Osteoblast (primary cell): ENCODE results near the gene RAB20. TPM values are rescaled to one million over a fixed set of nuclear protein-coding genes. Genes with fewer than 3 reads are reported as not detected.
A peak's percentile ranks its signal among the peaks of the same experiment; 100 is the strongest.

Experiments used
- DNase-seq: peaks from one replicate; pipeline ENCODE4 v3.0.0; 2011; ENCODE audit warnings: low spot score, mixed read lengths; ENCODE audit not compliant: insufficient read length; ENCODE audit errors: missing footprints
- H2AFZ ChIP-seq: 2 replicates; pipeline ENCODE4 v1.6.0; 2011; ENCODE audit warnings: mild to moderate bottlenecking, low read length
- H3K27ac ChIP-seq: 2 replicates; pipeline ENCODE4 v1.5.1; 2011; ENCODE audit warnings: mild to moderate bottlenecking, low read depth, low read length, moderate library complexity
- H3K27me3 ChIP-seq: 2 replicates; pipeline ENCODE4 v1.6.0; 2012; ENCODE audit warnings: mild to moderate bottlenecking, control low read depth, inconsistent platforms, low read length, moderate library complexity; ENCODE audit not compliant: insufficient read depth
- H3K36me3 ChIP-seq: 2 replicates; pipeline ENCODE4 v1.5.1; 2011; ENCODE audit warnings: mild to moderate bottlenecking, low read length, control low read depth, moderate library complexity; ENCODE audit not compliant: insufficient read depth
- H3K4me1 ChIP-seq: 2 replicates; pipeline ENCODE4 v1.5.1; 2011; ENCODE audit warnings: mild to moderate bottlenecking, low read length, control low read depth, moderate library complexity; ENCODE audit not compliant: insufficient read depth
- H3K4me2 ChIP-seq: 2 replicates; pipeline ENCODE4 v1.6.0; 2011; ENCODE audit warnings: mild to moderate bottlenecking, low read length; ENCODE audit not compliant: insufficient read depth
- H3K4me3 ChIP-seq: fragments of 200-600 bp; sonication (generic); 3 replicates; pipeline ENCODE4 v1.5.1; 2012; ENCODE audit warnings: mild to moderate bottlenecking, low read length, inconsistent platforms; ENCODE audit not compliant: insufficient read depth
- H3K79me2 ChIP-seq: 2 replicates; pipeline ENCODE4 v1.6.0; 2012; ENCODE audit warnings: mild to moderate bottlenecking, low read length, control low read depth, inconsistent platforms; ENCODE audit not compliant: insufficient read depth
- H3K9me3 ChIP-seq: 2 replicates; pipeline ENCODE4 v1.5.1; 2011; ENCODE audit warnings: low read depth, low read length, control low read depth
- H4K20me1 ChIP-seq: 2 replicates; pipeline ENCODE4 v1.6.0; 2012; ENCODE audit warnings: mild to moderate bottlenecking, low read length, control low read depth; ENCODE audit not compliant: insufficient read depth
- CTCF ChIP-seq: IDR thresholded peaks from 2 replicates; pipeline ENCODE4 v1.5.1; 2011; ENCODE audit warnings: mild to moderate bottlenecking, low read depth, low read length, moderate library complexity; ENCODE audit errors: extremely low read depth
- total RNA-seq: library from RNA; depleted of rRNA; stranded (reverse); fragments of >200 nt; gene quantifications from 2 replicates; pipeline ENCODE4 v1.2.3, GENCODE V29; 2012

RAB20 gene
- total RNA-seq, 1 donor = 3.6 TPM

GRCh38 chr13:110521296-110521680 lies 40.2 kb downstream of the RAB20 start:
- peak; percentile 14 for DNase-seq

GRCh38 chr13:110520431-110521295 lies 40.9 kb downstream of the RAB20 start:
- Histone ChIP-seq H3K79me2 (no peaks in the 10 kb centered on the region), H3K4me3 (no peak overlapping the region), H2AFZ (no peak overlapping the region), H3K27me3 (no peaks in the 10 kb centered on the region), H3K9me3 (no peaks in the 10 kb centered on the region), H3K27ac (peak overlapping the region; percentile 49), H3K36me3 (no peaks in the 10 kb centered on the region), H4K20me1 (peaks cover 2% of the 10 kb centered on the region), H3K4me2 (peak overlapping the region; percentile 6), H3K4me1 (peaks cover 17% of the 10 kb centered on the region)
- TF ChIP-seq CTCF = no peak
- DNase-seq = peak; percentile 94

More at GRCh38 chr13:110521296-110521680, 40.2 kb downstream of the RAB20 start:
- H2AFZ ChIP-seq = no peak overlapping the region
- H3K27me3 ChIP-seq = no peaks in the 10 kb centered on the region
- no peak overlapping the region for H3K4me3 ChIP-seq
- no peaks in the 10 kb centered on the region for H3K9me3 ChIP-seq
- no peaks in the 10 kb centered on the region for H3K79me2 ChIP-seq
- peaks cover 2% of the 10 kb centered on the region for H4K20me1 ChIP-seq
- no peak for TF ChIP-seq CTCF
- H3K36me3 ChIP-seq = no peaks in the 10 kb centered on the region
- peak overlapping the region; percentile 49 for H3K27ac ChIP-seq
- peak overlapping the region; percentile 6 for H3K4me2 ChIP-seq
- peaks cover 17% of the 10 kb centered on the region for H3K4me1 ChIP-seq

GRCh38 chr13:110519506-110519905 lies 42.0 kb downstream of the RAB20 start:
- no peaks in the 10 kb centered on the region for H3K9me3 ChIP-seq
- H3K4me2 ChIP-seq = no peak overlapping the region
- H3K27me3 ChIP-seq = no peaks in the 10 kb centered on the region
- TF ChIP-seq CTCF = no peak
- H4K20me1 ChIP-seq = peaks cover 2% of the 10 kb centered on the region
- no peak overlapping the region for H3K27ac ChIP-seq
- H3K4me3 ChIP-seq = no peak overlapping the region
- H2AFZ ChIP-seq = no peak overlapping the region
- H3K4me1 ChIP-seq = peaks cover 17% of the 10 kb centered on the region
- no peaks in the 10 kb centered on the region for H3K79me2 ChIP-seq
- peak; percentile 84 for DNase-seq
- H3K36me3 ChIP-seq = peaks cover 7% of the 10 kb centered on the region

- DNase-seq = peak; percentile 41
- Histone ChIP-seq H3K27me3 (no peaks in the 10 kb centered on the region), H3K9me3 (no peaks in the 10 kb centered on the region), H3K27ac (no peak overlapping the region), H2AFZ (no peak overlapping the region), H3K4me3 (no peak overlapping the region), H4K20me1 (peaks cover 2% of the 10 kb centered on the region), H3K36me3 (peaks cover 12% of the 10 kb centered on the region), H3K79me2 (no peaks in the 10 kb centered on the region), H3K4me2 (no peak overlapping the region), H3K4me1 (peaks cover 17% of the 10 kb centered on the region)
- TF ChIP-seq CTCF = no peak
These were observed 42.5 kb downstream of the RAB20 start for GRCh38 chr13:110519046-110519445.
